RPMI7951 (cell line): ENCODE results near the gene RILPL1. TPM values are rescaled to one million over a fixed set of nuclear protein-coding genes. Genes with fewer than 3 reads are reported as not detected.
"Not testable (repeated sequence)": the region's sequence is repeated elsewhere in the genome, so short reads cannot be mapped to it uniquely, and the experiment has no call there.

Experiments used
- DNase-seq: peaks from one replicate; pipeline ENCODE4 v3.0.0-alpha.2; 2012; ENCODE audit warnings: low read depth
- total RNA-seq: library from RNA; depleted of rRNA; stranded (reverse); fragments of >200 nt; shearing (Covaris generic); gene quantifications from 2 replicates; pipeline ENCODE4 v1.2.3, GENCODE V29; 2014; rRNA removed

Gene RILPL1
- total RNA-seq = 4.8 and 10.3 TPM in 2 replicates

DNA sequence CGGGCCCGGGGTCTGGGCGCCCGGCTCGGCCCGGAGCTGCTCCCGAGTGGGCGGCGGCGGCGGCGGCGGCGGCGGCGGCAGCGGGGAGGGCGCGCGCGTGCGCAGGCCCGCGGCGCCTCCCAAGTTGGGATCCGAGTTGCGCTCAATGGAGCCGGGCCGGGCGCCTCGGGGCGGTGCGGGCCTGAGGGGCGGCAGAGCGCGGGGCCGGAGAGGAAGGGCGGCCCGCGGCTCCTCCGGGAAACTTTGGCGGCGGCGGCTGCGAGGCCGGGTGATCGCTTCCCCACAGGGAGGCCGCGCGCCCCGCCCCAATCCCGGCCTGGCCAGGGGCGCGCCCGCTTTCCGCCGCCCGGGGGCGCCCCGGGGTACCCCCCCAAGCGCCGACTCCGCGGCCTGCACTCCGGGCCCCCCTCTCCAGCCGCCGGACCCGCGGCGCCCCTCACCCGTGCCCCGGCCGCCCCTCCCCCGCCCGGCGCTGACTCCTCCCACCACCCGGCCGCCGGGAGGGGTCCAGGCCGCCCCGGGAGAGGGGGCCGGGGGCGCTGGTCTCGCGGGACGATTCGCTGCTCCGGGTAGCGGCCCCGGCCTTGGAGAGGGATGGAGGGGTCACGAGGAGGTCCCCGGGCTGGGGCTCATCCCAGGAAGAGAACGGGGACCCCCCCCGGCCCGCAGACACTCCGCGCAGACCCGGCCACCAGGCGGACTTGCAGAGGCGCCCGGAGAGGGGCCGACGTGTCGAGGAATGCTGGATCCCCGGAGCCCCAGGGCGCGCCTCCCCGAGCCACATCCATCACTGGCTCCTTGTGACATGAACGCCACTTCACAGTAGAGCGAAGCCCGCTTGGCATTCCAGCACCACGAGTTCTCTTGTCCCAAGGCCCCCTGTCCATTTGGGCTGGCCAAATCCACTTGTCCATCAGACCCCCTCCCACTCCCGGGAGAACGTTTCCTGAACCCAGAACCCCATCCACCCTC is at the start of gene RILPL1:
TSS of gene RILPL1 (minus strand) at position 48 of the 972 bp plus-strand sequence. CDS start 237 bp downstream, outside the sequence.
- peak; percentile 62 for DNase-seq

DNA sequence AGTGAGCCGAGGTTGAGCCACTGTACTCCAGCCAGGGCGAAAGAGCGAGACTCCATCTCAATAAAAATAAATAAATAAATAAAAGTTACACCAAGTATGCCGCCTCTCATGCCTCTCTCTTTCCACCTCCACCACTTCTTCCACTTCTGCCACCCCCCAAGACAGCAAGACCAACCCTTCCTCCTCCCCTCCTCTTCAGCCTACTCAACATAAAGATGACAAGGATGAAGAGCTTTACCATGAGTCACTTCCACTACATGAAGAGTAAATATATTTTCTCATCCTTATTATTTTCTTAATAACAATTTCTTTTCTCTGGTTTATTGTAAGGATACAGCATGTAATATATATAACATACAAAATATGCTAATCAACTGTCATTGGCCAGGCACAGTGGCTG is 47.3 kb upstream of the RILPL1 start:
- DNase-seq = no peak

DNA sequence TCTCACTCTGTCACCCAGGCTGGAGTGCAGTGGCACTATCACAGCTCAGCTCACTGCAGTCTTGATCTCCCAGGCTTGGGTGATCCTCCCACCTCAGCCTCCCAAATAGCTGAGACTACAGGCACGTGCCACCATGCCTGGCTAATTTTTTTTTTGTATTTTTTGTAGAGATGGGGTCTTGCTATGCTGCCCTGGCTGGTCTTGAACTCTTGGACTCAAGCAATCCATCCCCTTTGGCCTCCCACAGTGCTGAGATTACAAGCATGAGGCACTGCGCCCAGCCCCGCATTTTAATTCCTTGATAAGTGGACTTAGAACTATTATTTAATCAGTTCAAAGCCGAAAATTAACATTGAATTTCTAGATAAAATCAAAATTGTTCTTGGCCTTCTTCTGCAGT is 45.3 kb upstream of the RILPL1 start:
- not testable (repeated sequence) for DNase-seq

- DNase-seq = no peak
Measured at GRCh38 chr12:123578243-123578642, 44.7 kb upstream of the RILPL1 start.

- DNase-seq = no peak
Measured at GRCh38 chr12:123576611-123577010, 43.1 kb upstream of the RILPL1 start.

GRCh38 chr12:123573870-123574269 is 40.4 kb upstream of the RILPL1 start:
- no peak for DNase-seq

DNA sequence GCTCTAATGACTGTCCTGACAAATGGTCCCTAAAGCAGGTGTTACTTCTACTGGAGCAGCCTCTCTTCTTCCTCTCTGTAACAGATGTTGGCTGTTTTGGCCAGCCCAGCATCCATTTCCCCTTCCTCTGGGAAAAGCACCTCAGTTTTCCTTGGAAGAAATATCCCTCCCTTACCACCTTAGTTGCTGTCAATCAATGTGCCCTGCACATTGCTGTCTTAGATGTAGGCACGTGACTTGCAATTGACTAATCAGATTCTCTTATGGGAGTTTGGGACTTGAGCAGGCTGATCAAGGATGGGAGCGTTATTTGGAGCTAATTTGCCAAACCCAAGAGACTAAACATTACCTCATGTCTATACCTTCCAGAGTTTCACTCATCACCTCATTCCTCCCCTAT is 38.9 kb upstream of the RILPL1 start:
- DNase-seq = no peak

GRCh38 chr12:123571343-123571813 is 37.9 kb upstream of the RILPL1 start:
- peak; percentile 76 for DNase-seq

DNA sequence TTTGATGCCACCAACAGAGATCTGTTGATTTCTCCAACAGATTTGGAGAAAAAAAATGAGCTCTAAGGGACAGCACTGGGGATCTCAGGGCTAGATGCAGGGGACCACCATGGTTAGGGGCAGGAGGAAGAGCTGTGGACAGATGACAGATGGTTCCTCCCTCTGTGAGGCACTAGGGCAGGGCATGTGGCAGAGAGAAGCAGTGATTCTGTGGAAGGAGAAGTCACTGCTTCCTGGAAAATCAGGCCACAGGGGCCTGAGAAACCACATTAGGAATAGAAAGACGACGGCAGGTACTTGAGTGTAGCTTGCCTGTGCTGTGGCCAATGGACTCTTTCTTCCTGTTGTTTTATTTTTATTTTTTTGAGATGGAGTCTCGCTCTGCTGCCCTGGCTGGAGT is 25.9 kb upstream of the RILPL1 start:
- no peak for DNase-seq

DNA sequence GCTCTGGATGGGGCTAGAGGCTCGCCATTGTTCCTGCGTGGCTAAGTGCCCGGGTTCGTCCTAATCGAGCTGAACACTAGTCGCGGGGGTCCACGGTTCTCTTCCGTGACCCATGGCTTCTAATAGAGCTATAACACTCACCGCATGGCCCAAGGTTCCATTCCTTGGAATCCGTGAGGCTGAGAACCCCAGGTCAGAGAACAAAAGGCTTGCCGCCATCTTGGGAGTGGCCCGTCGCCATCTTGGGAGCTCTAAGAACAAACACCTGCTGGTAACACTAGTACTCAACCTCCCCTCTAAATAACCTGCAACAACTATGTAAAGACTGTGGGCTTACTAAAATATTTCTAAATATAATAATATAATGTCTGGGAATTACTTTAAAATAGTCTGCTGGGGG is 25.0 kb upstream of the RILPL1 start:
- not testable (repeated sequence) for DNase-seq

DNA sequence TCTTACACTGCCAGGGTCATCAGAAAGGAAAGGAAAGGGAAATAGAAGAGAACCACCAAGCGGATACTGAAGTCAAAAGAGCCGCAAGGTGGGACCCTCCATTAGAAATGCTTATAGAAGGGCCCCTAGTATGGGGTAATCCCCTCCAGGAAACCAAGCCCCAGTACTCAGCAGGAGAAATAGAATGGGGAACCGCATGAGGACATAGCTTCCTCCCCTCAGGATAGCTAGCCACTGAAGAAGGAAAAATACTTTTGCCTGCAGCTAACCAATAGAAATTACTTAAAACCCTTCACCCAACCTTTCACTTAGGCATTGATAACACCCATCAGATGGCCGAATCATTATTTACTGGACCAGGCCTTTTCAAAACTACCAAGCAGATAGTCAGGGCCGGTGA is 21.3 kb upstream of the RILPL1 start:
- DNase-seq = not testable (repeated sequence)

DNA sequence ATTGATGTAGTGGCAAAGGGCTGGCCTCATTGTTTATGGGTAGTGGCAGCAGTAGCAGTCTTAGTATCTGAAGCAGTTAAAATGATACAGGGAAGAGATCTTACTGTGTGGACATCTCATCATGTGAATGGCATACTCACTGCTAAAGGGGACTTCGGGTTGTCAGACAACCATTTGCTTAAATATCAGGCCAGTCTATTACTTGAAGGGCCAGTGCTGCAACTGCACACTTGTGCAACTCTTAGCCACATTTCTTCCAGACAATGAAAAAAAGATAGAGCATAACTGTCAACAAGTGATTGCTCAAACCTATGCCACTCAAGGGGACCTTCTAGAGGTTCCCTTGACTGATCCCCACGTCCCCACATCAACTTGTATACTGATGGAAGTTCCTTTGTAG is 20.6 kb upstream of the RILPL1 start:
- DNase-seq = not testable (repeated sequence)

DNA sequence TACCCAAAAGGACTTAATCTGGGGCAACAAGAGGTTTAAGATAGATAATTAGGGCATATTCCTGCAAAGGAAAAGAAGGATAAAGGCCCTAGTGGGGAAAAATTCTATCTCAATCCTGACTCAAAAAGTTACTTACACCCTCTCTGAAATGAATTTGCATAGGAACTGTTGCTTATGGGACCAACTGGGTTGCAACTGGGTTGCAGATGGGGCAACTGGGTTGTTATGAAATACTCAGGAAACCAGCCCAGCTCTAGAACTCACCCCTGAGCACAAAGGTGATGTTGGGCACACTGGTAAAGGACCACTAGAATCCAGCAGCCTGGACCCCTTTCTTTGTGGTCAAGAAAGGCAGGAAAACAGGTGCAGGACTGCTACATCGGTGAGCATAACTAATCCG is 17.2 kb upstream of the RILPL1 start:
- DNase-seq = no peak

- no peak for DNase-seq
Measured at GRCh38 chr12:123548107-123548506, 14.6 kb upstream of the RILPL1 start.

- DNase-seq = peak; percentile 30
Measured at GRCh38 chr12:123546281-123546680, 12.8 kb upstream of the RILPL1 start.

DNA sequence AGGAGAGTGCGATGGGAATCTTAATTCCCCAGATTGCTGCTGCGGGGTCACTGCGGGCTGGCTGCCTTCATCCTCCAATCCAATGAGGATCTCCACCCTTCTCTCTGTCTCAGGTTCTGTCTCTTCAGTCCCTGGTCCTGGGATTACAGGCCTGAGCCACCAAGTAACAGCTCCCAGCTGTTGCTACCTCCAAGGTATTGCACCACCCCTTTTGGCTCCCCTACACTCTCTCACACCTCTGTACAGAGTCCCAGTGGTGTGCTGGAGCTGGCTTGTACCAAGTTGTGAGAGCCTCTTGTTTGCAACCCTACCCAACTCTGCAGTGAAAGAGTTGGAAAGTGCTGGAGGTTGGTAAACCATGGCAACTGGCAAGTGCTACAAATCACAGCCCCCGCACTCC is 10.0 kb upstream of the RILPL1 start:
- no peak for DNase-seq

GRCh38 chr12:123540899-123541662 is 7.6 kb upstream of the RILPL1 start:
- DNase-seq = no peak

DNA sequence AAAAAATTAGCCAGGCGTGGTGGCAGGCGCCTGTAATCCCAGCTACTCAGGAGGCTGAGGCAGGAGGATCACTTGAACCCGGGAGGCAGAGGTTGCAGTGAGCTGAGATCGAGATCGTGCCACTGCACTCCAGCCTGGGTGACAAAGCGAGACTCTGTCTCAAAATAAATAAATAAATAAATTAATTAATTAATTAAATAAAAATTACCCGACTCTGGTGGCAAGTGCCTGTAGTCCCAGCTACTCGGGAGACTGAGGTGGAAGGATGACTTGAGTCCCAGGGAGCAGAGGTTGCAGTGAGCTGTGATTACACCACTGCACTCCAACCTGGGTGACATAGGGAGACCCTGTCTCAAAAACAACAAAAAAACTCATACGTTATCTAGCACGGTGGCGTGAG is 2.4 kb upstream of the RILPL1 start:
- not testable (repeated sequence) for DNase-seq

- DNase-seq = peak; percentile 39
Measured at GRCh38 chr12:123532808-123533649, 490 bp downstream of the RILPL1 start.

DNA sequence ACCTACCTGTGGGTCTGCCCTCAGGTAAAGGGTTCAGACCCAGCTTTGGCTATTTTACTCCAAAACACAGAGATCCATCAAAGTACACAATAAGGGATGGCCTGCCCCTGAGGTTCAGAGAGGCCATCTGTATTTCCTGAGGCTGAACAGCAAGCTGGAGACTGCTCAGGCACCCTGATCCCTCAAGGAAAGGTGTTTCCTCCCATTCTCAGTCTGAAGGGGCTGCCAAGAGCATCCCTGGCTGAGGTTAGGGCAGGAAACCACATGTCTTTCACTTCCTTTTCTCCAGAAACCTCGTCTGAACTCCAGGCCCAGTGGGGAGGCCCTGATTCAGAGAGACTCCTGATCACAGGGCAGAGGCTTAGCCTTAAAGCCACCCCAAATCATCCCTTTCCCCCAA is 1.5 kb downstream of the RILPL1 start:
- DNase-seq = peak; percentile 29

DNA sequence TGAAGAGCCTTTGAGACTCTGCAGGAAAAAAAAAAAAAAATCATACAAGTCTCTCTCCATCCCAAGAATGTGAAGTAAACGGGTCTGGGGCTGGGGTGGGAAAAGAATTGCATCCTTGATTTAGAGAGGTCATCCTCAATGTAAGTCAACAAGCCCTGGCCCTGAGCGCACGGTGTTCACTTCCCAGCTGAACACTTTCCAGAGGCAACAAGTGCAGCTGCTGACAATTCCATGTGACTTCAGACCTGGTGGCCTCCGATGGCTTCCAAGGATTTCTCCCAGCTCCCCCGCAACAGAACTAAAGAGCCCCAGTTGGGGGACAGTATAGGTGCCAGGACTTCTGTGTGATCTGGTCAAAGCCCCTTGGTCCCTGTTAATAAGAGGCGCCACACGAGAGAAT is 2.4 kb downstream of the RILPL1 start:
- DNase-seq = no peak

DNA sequence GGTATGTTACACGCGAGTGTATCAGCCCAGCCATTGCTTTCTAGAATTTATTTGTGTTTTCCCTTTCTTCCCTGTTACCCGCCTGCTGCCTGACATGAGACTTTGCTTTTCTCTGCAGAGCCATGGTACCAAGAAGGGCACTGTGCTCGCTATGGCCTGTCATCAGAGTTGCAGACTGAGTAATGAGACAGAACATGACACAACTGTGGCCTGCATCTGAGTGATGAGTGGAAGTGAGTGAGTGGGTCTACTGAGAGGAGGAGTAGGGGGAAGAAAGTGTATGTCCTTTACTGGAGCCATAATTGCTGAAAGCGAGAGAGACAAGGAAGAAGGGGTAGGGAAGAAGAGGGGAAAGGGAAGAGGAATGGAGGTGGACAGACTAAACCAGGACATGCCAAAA is 2.9 kb downstream of the RILPL1 start:
- DNase-seq = no peak
